GM19468 (cell line): ENCODE measurements around the gene PARP12.
"Not testable (repeated sequence)": the region's sequence is repeated elsewhere in the genome, so short reads cannot be mapped to it uniquely, and the experiment has no call there.

Experiments
- ATAC-seq: cut with Tn5 transposase; IDR thresholded peaks from one replicate; pipeline ENCODE4 v1.9.1; 2021; ENCODE audit warnings: mild to moderate bottlenecking, moderate library complexity, moderate number of reproducible peaks; ENCODE audit not compliant: unreplicated experiment; ENCODE audit errors: extremely low read depth

Gene PARP12

DNA sequence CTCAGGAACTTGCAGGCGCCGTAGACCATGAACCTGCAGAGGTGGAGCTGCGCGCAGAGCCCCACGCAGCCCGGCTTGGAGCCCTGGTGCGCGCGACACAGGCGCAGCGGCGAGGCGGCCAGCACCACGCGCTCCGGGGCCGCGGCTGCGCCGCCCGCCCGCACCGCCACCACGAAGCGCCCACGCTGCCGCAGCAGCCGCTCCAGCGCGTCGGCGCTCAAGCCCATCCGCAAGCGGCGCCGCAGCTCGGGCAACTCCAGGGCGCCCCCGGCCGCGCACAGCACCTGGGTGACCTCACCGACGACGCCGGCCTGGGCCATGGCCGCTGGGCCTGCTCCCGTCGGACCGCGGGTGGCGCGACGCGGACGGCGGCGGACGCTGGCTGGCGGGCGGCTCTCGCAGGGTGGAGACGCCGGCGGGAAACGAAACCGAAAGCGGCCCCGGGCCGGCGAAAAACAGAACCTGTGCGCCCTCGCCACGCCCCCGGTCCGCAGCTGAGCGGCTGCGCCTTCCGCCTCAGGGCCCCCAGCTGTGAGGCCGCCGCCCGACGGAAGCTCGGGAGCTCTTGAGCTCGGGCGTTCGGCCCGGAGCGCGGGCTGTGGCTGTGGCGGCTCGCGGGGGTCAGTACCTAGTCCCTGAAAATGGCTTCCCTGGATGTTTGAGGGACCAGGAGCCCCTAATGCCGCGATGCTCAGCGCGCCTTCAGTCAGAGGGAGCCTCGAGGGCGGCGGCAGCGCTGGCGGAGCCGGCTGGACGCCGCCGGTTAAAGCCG lies at the start of gene PARP12:
PARP12 (minus strand) TSS at position 424 of the 772 bp plus-strand sequence; CDS start at position 320, 104 bp downstream.
- peak; percentile 78 for ATAC-seq

GRCh38 chr7:140108777-140109176 lies 46.0 kb upstream of the PARP12 start:
- not testable (repeated sequence) for ATAC-seq

GRCh38 chr7:140096459-140096858 lies 33.7 kb upstream of the PARP12 start:
- no peak for ATAC-seq

DNA sequence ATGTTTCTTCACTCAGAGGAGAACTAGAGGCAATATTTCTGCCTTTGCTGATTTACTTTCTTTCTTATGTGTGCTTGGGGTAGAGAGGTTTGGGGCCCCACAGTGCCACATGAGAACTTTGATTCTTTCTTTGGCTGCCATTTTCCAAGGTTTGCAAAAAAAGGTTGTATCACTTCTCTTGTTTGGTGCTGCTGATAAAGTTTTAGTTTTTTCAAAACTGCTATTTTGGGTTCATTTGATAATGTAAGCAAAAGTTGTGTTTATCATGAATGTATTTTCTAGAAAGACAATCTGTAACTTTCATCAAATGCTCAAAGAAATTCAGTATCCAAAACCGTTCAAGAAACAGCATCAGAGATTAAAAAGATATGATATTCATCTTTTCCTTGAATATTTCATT lies 30.6 kb upstream of the PARP12 start:
- no peak for ATAC-seq

DNA sequence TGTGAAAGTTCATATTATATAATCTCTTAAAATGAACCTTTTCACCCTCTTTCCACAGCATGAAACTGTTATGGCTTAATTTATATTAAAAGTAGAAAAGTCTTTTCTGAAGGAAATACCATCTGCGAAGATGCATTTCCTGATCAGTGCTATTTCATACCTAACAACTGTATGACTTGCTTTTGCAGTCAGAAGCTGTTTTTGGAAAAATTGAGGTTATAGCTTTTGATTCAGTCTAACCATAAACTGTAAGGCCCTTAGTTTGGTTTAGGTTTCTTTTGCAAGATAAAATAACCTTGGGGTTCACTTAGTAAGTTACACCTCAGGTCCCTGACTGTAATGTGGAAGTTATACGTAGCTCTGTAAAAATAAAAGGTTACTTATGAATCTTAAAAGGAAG lies 22.7 kb upstream of the PARP12 start:
- ATAC-seq = no peak

DNA sequence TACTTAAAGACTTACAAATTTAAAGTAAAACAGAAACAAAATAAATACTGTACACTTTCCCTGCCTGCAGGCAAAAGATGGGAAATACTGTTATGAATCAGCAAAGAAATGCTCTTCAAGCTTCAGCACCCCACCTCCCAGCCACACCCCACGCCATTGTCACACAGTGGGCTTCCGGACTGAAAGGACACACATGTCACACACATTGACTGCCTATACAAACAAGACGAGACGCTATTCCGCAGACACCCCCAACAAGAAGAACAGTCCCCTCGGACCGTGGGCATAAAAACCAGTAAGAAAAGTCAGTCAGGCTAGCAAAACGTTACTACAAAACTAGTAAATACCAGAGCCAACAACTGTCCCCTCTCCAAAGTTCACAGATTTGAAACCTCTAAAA lies 22.2 kb upstream of the PARP12 start:
- peak; percentile 91 for ATAC-seq

DNA sequence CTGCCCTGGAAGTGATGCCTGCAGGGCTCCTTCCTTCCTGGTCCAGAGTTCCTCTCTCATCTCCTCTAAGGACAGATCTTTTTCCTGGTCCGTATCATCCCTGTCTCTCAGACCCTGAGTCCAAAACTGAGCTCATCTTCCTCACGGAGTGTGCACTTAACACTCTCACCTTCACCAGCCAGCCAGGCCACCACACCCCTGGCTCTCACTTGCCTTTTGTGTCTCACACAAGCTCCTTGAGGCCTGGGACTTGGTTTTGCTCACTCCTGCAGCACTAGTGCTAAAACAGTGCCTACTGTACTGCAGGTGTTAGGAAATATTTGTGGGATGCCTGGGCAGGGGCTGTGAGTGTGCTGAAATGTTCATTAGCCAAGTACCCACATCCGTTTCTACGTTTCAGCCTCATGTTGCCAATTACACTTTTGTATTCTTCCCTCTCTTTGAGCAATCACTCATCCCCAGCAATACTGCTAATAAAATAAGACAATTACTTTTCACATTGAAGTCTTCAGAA lies 21.4 kb upstream of the PARP12 start:
- ATAC-seq = no peak

DNA sequence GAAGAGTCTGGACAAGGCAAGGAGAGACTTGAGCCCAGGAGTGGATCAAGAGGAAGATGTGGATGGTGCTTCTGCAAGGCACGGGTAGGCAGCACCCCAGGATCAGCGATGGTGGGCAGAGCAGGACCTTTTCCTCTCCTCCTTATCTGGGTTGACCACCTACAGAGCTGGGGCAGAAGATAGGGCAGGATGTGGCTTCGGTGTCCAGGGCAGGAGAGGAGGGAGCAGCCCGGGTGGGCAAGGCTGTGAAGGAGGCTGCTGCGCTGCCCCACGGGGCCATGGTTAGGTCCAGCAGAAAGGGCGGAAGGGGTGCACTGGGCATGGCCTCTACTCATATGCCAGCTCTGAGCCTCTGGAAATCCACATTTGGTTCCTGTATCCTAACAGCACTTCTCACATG lies 20.0 kb upstream of the PARP12 start:
- no peak for ATAC-seq

GRCh38 chr7:140081774-140082425 lies 19.1 kb upstream of the PARP12 start:
- ATAC-seq = no peak

DNA sequence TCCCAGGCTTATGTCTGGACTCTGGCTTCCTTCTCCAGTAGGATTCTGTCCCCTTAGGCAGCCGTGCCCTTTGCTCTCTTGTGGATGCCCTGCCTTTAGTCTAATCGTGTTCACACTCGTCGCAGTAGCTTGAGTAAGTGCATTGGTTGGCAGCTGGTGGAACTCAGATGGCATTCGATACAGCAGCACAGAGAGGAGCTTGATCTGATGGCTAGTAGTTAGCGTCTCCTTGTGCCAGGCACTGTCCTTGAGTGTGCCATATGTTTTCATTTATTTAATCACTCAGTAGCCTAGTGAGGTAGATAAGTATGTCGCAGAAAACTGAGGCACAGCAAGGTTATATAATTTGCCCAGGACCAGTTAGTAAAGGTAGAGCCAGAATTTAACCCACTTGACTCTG lies 18.2 kb upstream of the PARP12 start:
- no peak for ATAC-seq

- no peak for ATAC-seq
Observed at GRCh38 chr7:140079121-140079536, 16.4 kb upstream of the PARP12 start.

- ATAC-seq = no peak
Observed at GRCh38 chr7:140078392-140078791, 15.6 kb upstream of the PARP12 start.

DNA sequence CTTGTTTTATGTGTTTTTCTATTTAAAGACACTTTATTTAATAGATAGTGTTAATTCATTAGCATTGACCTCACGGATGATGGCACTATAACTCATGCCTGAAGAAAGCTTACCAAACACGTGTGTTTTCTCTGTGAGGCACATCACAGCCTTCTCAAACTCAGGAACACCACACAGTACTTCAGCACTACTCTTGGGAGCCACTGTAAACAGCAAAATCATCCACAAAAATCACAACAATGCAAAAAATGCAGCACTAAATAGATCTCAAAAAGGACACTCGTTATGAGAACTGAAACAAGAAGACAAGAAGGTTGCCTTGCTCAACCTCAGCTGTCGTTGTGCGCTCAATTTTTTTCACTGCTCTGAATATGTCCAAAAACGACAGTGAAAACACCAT lies 12.0 kb upstream of the PARP12 start:
- ATAC-seq = no peak

GRCh38 chr7:140070546-140070945 lies 7.8 kb upstream of the PARP12 start:
- no peak for ATAC-seq

DNA sequence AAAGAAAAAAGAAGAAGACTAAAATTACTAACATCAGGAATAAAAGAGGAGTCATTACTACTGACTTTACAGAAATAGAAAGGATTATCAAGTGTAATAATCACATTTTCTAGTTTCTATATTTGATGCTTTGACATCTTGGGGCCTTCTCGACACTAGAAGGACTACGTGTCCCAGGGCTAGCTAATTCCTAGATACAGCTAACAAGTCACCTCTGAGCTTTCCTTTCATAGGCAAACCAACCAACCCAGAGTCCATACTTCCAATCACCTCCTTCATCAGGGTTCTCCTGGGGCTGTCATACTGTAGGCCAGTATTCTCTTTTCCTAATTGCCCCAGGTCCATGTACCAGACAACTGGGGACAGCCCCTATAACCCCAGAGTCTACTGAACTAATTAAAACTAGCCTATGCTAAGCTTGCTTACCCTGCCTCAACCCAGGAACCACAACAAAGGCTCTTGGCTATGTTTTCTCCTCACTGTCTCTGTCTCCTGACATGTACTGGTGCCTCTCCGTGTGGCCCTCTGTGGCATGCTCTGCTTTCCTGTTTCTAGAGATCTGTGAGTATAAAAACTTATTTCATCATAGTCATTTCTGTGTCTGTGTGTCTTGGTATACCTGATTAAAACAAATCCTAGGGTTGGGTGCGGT lies 6.7 kb upstream of the PARP12 start:
- ATAC-seq = no peak

- no peak for ATAC-seq
Observed at GRCh38 chr7:140068033-140068432, 5.3 kb upstream of the PARP12 start.

- ATAC-seq = no peak
Observed at GRCh38 chr7:140067052-140067451, 4.3 kb upstream of the PARP12 start.

GRCh38 chr7:140062118-140062527 lies 628 bp downstream of the PARP12 start:
- ATAC-seq = no peak

GRCh38 chr7:140061607-140061930 lies 1.2 kb downstream of the PARP12 start:
- no peak for ATAC-seq

- no peak for ATAC-seq
Observed at GRCh38 chr7:140060788-140061606, 1.8 kb downstream of the PARP12 start.
